Vagina (tissue), 2 donors: ENCODE results near the gene KCNH5.
"Not testable (repeated sequence)": the region's sequence is repeated elsewhere in the genome, so short reads cannot be mapped to it uniquely, and the experiment has no call there.

Experiments
- CTCF ChIP-seq, 3 experiments: fragments of 450-650 bp in 2 of 3; fragments of 200-600 bp in 1 of 3; sonication (generic) in 1 of 3; IDR thresholded peaks; one replicate each; pipeline ENCODE4 v1.5.1; 2017 to 2019; ENCODE audit warnings: antibody characterized with exemption in 3 of 3, mild to moderate bottlenecking in 2 of 3, moderate library complexity in 2 of 3
- POLR2AphosphoS5 ChIP-seq, 2 donors: sonication (generic); formaldehyde crosslinking; IDR thresholded peaks; one replicate each; pipeline ENCODE4 v1.9.0; 2017; ENCODE audit warnings: antibody characterized with exemption in 2 of 2, mild to moderate bottlenecking in 2 of 2, low read depth in 1 of 2; ENCODE audit not compliant: insufficient read depth in 1 of 2

- not testable (repeated sequence) for TF ChIP-seq CTCF (IDR thresholded peaks at IDR 0.05); POLR2AphosphoS5 (IDR thresholded peaks at IDR 0.05; ENCODE audit: insufficient read depth in 1 of 2, low read depth in 1 of 2)
Observed at GRCh38 chr14:62858011-62858410, 187.2 kb downstream of the KCNH5 start.
